Activated T-cell treated with anti-CD3 and anti-CD28 coated beads, Interleukin-2, amount 50 U/mL, for 48 hours (primary cell): ENCODE data around the gene WFDC5.

ENCODE experiments used
- DNase-seq, 2 experiments: peaks; one replicate each; pipeline ENCODE4 v3.0.0-alpha.2; 2020

The WFDC5 gene

GRCh38 chr20:45113865-45114264, 1.1 kb downstream of the WFDC5 start:
- DNase-seq, result no peak

- no peak for DNase-seq
Observed at GRCh38 chr20:45112754-45113153, 2.2 kb downstream of the WFDC5 start.

- peak in 1 of 2 experiments; percentile 50 for DNase-seq
Observed at GRCh38 chr20:45111799-45112471, 3.0 kb downstream of the WFDC5 start.

- no peak for DNase-seq
Observed at GRCh38 chr20:45111285-45111684, 3.7 kb downstream of the WFDC5 start.

- no peak for DNase-seq
Observed at GRCh38 chr20:45110301-45110700, 4.7 kb downstream of the WFDC5 start.

GRCh38 chr20:45109634-45110033, 5.3 kb downstream of the WFDC5 start:
- DNase-seq, result no peak

- no peak for DNase-seq
Observed at GRCh38 chr20:45105317-45105716, 9.7 kb downstream of the WFDC5 start.

- no peak for DNase-seq
Observed at GRCh38 chr20:45104786-45105185, 10.2 kb downstream of the WFDC5 start.

- DNase-seq, result no peak
Observed at GRCh38 chr20:45103072-45103471, 11.9 kb downstream of the WFDC5 start.

GRCh38 chr20:45101333-45101850, 13.6 kb downstream of the WFDC5 start:
- DNase-seq, result no peak

GRCh38 chr20:45100563-45101245, 14.3 kb downstream of the WFDC5 start, which contains the start of gene KCNS1:
KCNS1 (minus strand) TSS chr20:45101127; CDS start chr20:45099236, 1,891 bp downstream.
- DNase-seq, result no peak

GRCh38 chr20:45098103-45098773, 16.7 kb downstream of the WFDC5 start:
- peak; percentile 35 to 61 for DNase-seq

GRCh38 chr20:45097485-45098102, 17.4 kb downstream of the WFDC5 start:
- peak; percentile 62 to 71 for DNase-seq

GRCh38 chr20:45096781-45097180, 18.2 kb downstream of the WFDC5 start:
- no peak for DNase-seq

- peak; percentile 70 to 72 for DNase-seq
Observed at GRCh38 chr20:45095805-45096238, 19.2 kb downstream of the WFDC5 start.

- DNase-seq, result no peak
Observed at GRCh38 chr20:45094864-45095574, 20.0 kb downstream of the WFDC5 start.

GRCh38 chr20:45094201-45094600, 20.8 kb downstream of the WFDC5 start:
- DNase-seq, result no peak

GRCh38 chr20:45092898-45093297, 22.1 kb downstream of the WFDC5 start:
- no peak for DNase-seq

GRCh38 chr20:45091366-45091765, 23.6 kb downstream of the WFDC5 start:
- DNase-seq, result no peak

GRCh38 chr20:45090481-45090880, 24.5 kb downstream of the WFDC5 start:
- no peak for DNase-seq

GRCh38 chr20:45088247-45088646, 26.7 kb downstream of the WFDC5 start:
- no peak for DNase-seq

- no peak for DNase-seq
Observed at GRCh38 chr20:45087814-45088213, 27.2 kb downstream of the WFDC5 start.
